Measurements from ENCODE around the gene COL25A1. TPM values are rescaled to one million over a fixed set of nuclear protein-coding genes. Genes with fewer than 3 reads are reported as not detected.
"Not testable (repeated sequence)": the region's sequence is repeated elsewhere in the genome, so short reads cannot be mapped to it uniquely, and the experiment has no call there.

COL25A1 gene
- total RNA-seq, 4 donors from 2014 or later, result 7.1 to 21.3 (median 12.6) TPM

- TF ChIP-seq CTCF (IDR thresholded peaks at IDR 0.05), result no peak
- no peak for DNase-seq (ENCODE audit: low spot score)
- ATAC-seq (ENCODE audit: low FRiP score), result no peak
Measured at GRCh38 chr4:109003964-109004363, 298.5 kb downstream of the COL25A1 start.

GRCh38 chr4:108991551-108992328, 310.7 kb downstream of the COL25A1 start:
- ATAC-seq (ENCODE audit: low FRiP score), result no peak
- no peak for DNase-seq (ENCODE audit: low spot score)
- no peak for TF ChIP-seq CTCF (IDR thresholded peaks at IDR 0.05)

DNA sequence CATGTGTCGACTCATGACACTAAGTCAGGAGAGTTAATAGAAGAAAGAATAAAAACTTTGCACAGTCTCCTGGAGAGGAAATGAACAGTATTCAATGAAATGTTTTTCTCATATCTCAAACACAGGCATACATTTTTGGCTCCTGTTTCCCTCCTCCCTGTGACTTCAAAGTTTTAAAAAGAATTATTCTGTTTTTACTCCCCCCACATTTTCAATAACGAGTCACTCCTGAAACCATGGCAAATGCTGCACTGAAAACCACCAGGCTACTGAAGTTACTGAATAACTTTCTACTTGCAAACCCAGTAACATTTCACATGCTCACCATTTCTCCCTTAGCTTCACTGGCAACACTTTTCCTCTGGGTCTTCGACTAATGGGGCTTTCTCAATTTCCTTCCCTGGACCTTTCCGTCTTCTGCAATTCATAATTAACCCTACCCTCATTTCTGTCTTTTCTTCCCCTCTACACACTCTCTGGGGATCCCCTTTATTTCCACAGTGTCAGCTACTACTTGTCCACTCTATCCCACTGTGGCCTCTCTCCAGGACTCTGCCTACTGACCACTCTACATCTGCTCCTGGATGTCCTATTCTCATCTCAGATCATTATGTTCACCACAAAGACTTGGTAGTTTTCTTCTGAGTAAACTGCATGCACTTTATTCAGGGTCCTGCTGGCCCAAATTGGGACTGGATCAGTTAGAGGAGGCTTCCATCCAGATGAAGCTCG, 313.8 kb downstream of the COL25A1 start:
- no peak for TF ChIP-seq CTCF (IDR thresholded peaks at IDR 0.05)
- no peak for ATAC-seq (ENCODE audit: low FRiP score)
- no peak for DNase-seq (ENCODE audit: low spot score)

DNA sequence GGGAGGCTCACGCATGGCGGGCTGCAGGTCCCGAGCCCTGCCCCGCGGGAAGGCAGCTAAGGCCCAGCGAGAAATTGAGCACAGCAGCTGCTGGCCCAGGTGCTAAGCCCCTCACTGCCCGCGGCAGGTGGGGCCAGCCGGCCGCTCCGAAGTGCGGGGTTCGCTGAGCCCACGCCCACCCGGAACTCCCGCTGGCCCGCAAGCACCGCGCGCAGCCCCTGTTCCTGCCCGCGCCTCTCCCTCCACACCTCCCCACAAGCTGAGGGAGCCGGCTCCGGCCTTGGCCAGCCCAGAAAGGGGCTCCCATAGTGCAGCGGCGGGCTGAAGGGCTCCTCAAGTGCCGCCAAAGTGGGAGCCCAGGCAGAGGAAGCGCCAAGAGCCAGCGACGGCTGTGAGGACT, 318.0 kb downstream of the COL25A1 start:
- ATAC-seq (ENCODE audit: low FRiP score); DNase-seq (ENCODE audit: low spot score): not testable (repeated sequence)

- ATAC-seq (ENCODE audit: low FRiP score), result no peak
- no peak for DNase-seq (ENCODE audit: low spot score)
- TF ChIP-seq CTCF (IDR thresholded peaks at IDR 0.05), result no peak
Measured at GRCh38 chr4:108982402-108983185, 319.9 kb downstream of the COL25A1 start.

- no peak for DNase-seq (ENCODE audit: low spot score)
- no peak for ATAC-seq (ENCODE audit: low FRiP score)
- TF ChIP-seq CTCF (IDR thresholded peaks at IDR 0.05), result no peak
Measured at GRCh38 chr4:108980455-108981239, 321.8 kb downstream of the COL25A1 start.
